Ovary (tissue), 9 donors: Measurements from ENCODE around the gene FBXL17. TPM values are rescaled to one million over a fixed set of nuclear protein-coding genes. Genes with fewer than 3 reads are reported as not detected.
"Not testable (repeated sequence)": the region's sequence is repeated elsewhere in the genome, so short reads cannot be mapped to it uniquely, and the experiment has no call there.

Experiments used
- DNase-seq, 5 donors: peaks; one replicate each; pipeline ENCODE4 v3.0.0-alpha.2; 2019 to 2020
- H3K27ac ChIP-seq, 2 donors: fragments of 200-600 bp; one replicate each; pipeline versions ENCODE4 v1.5.1 to v1.8.0; 2019 to 2022
- H3K27me3 ChIP-seq: fragments of 200-600 bp; one replicate; pipeline ENCODE4 v1.8.0; 2022
- H3K36me3 ChIP-seq: fragments of 200-600 bp; sonication (generic); one replicate; pipeline ENCODE4 v1.5.1; 2019
- H3K4me1 ChIP-seq: one replicate; pipeline ENCODE4 v1.8.1; 2013; ENCODE audit warnings: mild to moderate bottlenecking, moderate library complexity; ENCODE audit not compliant: insufficient read depth
- H3K4me3 ChIP-seq: fragments of 200-600 bp; sonication (generic); one replicate; pipeline ENCODE4 v1.5.1; 2017
- H3K9me3 ChIP-seq, 2 donors: fragments of 200-600 bp in 1 of 2; sonication (generic) in 1 of 2; one replicate each; pipeline versions ENCODE4 v1.5.1 to v1.8.1; 2013 to 2019; ENCODE audit warnings: mild to moderate bottlenecking in 1 of 2, moderate library complexity in 1 of 2
- CTCF ChIP-seq, 3 donors: fragments of 450-650 bp in 2 of 3; fragments of 200-600 bp in 1 of 3; IDR thresholded peaks; one replicate each; pipeline versions ENCODE4 v1.5.1 to v1.8.0; 2016 to 2022; ENCODE audit warnings: antibody characterized with exemption in 3 of 3, mild to moderate bottlenecking in 1 of 3
- EP300 ChIP-seq: sonication (generic); formaldehyde crosslinking; IDR thresholded peaks from one replicate; pipeline ENCODE4 v1.6.1; 2017; ENCODE audit warnings: antibody characterized with exemption
- POLR2A ChIP-seq: fragments of 450-650 bp; IDR thresholded peaks from one replicate; pipeline ENCODE4 v1.6.1; 2017; ENCODE audit warnings: antibody characterized with exemption, mild to moderate bottlenecking, moderate library complexity
- WGBS, 3 donors: extraction: QIAGEN DNeasy Blood & Tissue Kit in 1 of 3; methylation state at CpG; one replicate each; pipeline versions ENCODE4 v1.1.5 to v1.1.7; 2013 to 2017; 5-methylcytosine and 5-hydroxymethylcytosine counted together
- intact Hi-C, 4 donors: fragments of 100-400 bp; cut with DNase I; formaldehyde crosslinking; loops; one replicate each; pipeline versions ENCODE4 v1.11.0 to v1.15.1; 2022 to 2023
- polyA plus RNA-seq, 2 donors: library from polyadenylated mRNA; stranded (reverse); fragments of 200-250 nt in 1 of 2; fragments of 350-450 nt in 1 of 2; fragmentation: Illumina TruSeq in 1 of 2; extraction: RNeasy Lipid Tissue Mini Kit (QIAGEN cat#74804) in 1 of 2; gene quantifications; one replicate each; pipeline ENCODE4 v1.2.3, GENCODE V29; 2013 to 2014
- total RNA-seq, 7 donors: library from RNA; depleted of rRNA in 2 of 7; stranded (reverse); fragments of >200 nt in 2 of 7; fragmentation: NEBNext Ultra II Directional in 3 of 7; extraction: Animal tissue kit (Norgen Biotek cat#: 25700) in 3 of 7; gene quantifications; one replicate each; pipeline versions ENCODE4 v1.1.0 to v1.2.4, GENCODE V29; 2016 to 2023
- donor health status: DM: no; HTN: no; CAD: no; lungs with moderate emphysema.
- donor health status: DM: no; HTN: no; CAD: no.
- donor health status: Bipolar disorder and iron deficiency.
- donor health status: DM: yes; HTN: yes; CAD: no.
- donor health status: DM: no; HTN: no; CAD: no.
- donor health status: DM: yes; HTN: yes; CAD: no.

The FBXL17 gene
- total and polyA plus RNA-seq, 9 donors, result 6.8 to 20.4 (median 15.9) TPM

GRCh38 chr5:108409786-108410185 is 27.9 kb upstream of the FBXL17 start:
- no peaks in the 10 kb centered on the region for H3K9me3 ChIP-seq

GRCh38 chr5:108405201-108405600 is 23.3 kb upstream of the FBXL17 start:
- H3K36me3 ChIP-seq, H3K4me1 ChIP-seq, DNase-seq, H3K4me3 ChIP-seq, H3K27ac ChIP-seq, H3K9me3 ChIP-seq, intact Hi-C loops, H3K27me3 ChIP-seq: not testable (repeated sequence)
- 88 to 98% (median 97%) methylated on average over 3 of the region's 3 CpGs for WGBS, 3 donors

More at GRCh38 chr5:108409786-108410185, 27.9 kb upstream of the FBXL17 start:
- WGBS, 3 donors, result 29 to 34% (median 33%) methylated on average over 2 of the region's 2 CpGs
- intact Hi-C loops, result no loop called here
- H3K27ac ChIP-seq, result no peak overlapping the region
- H3K36me3 ChIP-seq, result no peaks in the 10 kb centered on the region
- no peaks in the 10 kb centered on the region for H3K4me1 ChIP-seq
- no peaks in the 10 kb centered on the region for H3K27me3 ChIP-seq
- DNase-seq, result no peak
- TF ChIP-seq EP300 (no peak), CTCF (IDR thresholded peaks at IDR 0.05) (no peak), POLR2A (no peak)
- H3K4me3 ChIP-seq, result no peak overlapping the region

- Histone ChIP-seq H3K9me3 (no peaks in the 10 kb centered on the region), H3K27me3 (no peaks in the 10 kb centered on the region), H3K4me3 (no peak overlapping the region), H3K36me3 (no peaks in the 10 kb centered on the region), H3K4me1 (no peaks in the 10 kb centered on the region), H3K27ac (no peak overlapping the region)
- intact Hi-C loops, result no loop called here
- DNase-seq, result no peak
- WGBS, 3 donors, result 70 to 78% (median 73%) methylated on average over 6 of the region's 6 CpGs
- TF ChIP-seq CTCF (IDR thresholded peaks at IDR 0.05) (no peak), POLR2A (no peak), EP300 (no peak)
These were observed 17.1 kb upstream of the FBXL17 start for GRCh38 chr5:108398964-108399363.

GRCh38 chr5:108396837-108397236 is 14.9 kb upstream of the FBXL17 start:
- WGBS, 3 donors, result 87 to 89% (median 87%) methylated on average over 5 of the region's 5 CpGs
- H3K27ac ChIP-seq, H3K9me3 ChIP-seq, H3K4me3 ChIP-seq, intact Hi-C loops, DNase-seq, H3K36me3 ChIP-seq, H3K4me1 ChIP-seq, H3K27me3 ChIP-seq: not testable (repeated sequence)

GRCh38 chr5:108387758-108388157 is 5.9 kb upstream of the FBXL17 start:
- no peak for TF ChIP-seq CTCF (IDR thresholded peaks at IDR 0.05)
- TF ChIP-seq EP300, result no peak
- no peak for TF ChIP-seq POLR2A
- Histone ChIP-seq H3K36me3 (no peaks in the 10 kb centered on the region), H3K27ac (no peak overlapping the region), H3K4me3 (no peak overlapping the region), H3K4me1 (peaks cover 1% of the 10 kb centered on the region), H3K9me3 (no peaks in the 10 kb centered on the region), H3K27me3 (no peaks in the 10 kb centered on the region)
- WGBS, 3 donors, result 27 to 48% (median 31%) methylated on average over 3 of the region's 3 CpGs
- DNase-seq, result no peak
- intact Hi-C loops, result no loop called here
